K562 (cell line): ENCODE data around the gene DPP4.

ENCODE experiments used
- CHD2 ChIP-seq: IDR thresholded peaks from 2 replicates; pipeline ENCODE4 v1.6.1; 2011; ENCODE audit warnings: low read depth, low read length
- CTCF ChIP-seq, 3 experiments: IDR thresholded peaks in 2 of 3; conservative IDR thresholded peaks in 1 of 3; 2 replicates each; pipeline ENCODE4 v1.5.1; 2011 to 2012; ENCODE audit warnings: low read length in 3 of 3, mild to moderate bottlenecking in 3 of 3, control low read depth in 2 of 3, improper control_type of control experiment in 1 of 3, inconsistent platforms in 1 of 3, low read depth in 1 of 3, mixed read lengths in 1 of 3, moderate library complexity in 1 of 3; ENCODE audit not compliant: insufficient read depth in 2 of 3
- HMG20A ChIP-seq: fragments of 450-650 bp; formaldehyde crosslinking; conservative IDR thresholded peaks from 2 replicates; pipeline ENCODE4 v1.4.0; 2020; ENCODE audit warnings: mild to moderate bottlenecking, mixed read lengths
- HNRNPH1 ChIP-seq: fragments of 200-400 bp; formaldehyde crosslinking; optimal IDR thresholded peaks from 2 replicates; pipeline ENCODE3; 2017; ENCODE audit warnings: low read depth, mild to moderate bottlenecking, low read length, moderate library complexity
- MYC ChIP-seq, 2 experiments: fragments of 250-450 bp in 1 of 2; sonication (Bioruptor Pico) in 1 of 2; IDR thresholded peaks; 2 replicates each; pipeline versions ENCODE4 v1.5.1 to v1.6.1; 2012 to 2021; ENCODE audit warnings: low read depth in 2 of 2, borderline replicate concordance in 1 of 2, improper control_type of control experiment in 1 of 2, low read length in 1 of 2, mild to moderate bottlenecking in 1 of 2, moderate library complexity in 1 of 2
- NFRKB ChIP-seq: fragments of 450-650 bp; IDR thresholded peaks from 2 replicates; pipeline ENCODE4 v1.6.1; 2016; ENCODE audit warnings: low read depth
- POLR2AphosphoS5 ChIP-seq: IDR thresholded peaks from 2 replicates; pipeline ENCODE4 v1.6.1; 2011; ENCODE audit warnings: mild to moderate bottlenecking, low read depth, low read length, moderate library complexity; ENCODE audit not compliant: control insufficient read depth, insufficient read depth
- RAD21 ChIP-seq, 2 experiments: fragments of 250-450 bp in 1 of 2; fragments of 450-650 bp in 1 of 2; sonication (Bioruptor Pico) in 1 of 2; formaldehyde crosslinking in 1 of 2; IDR thresholded peaks in 1 of 2; conservative IDR thresholded peaks in 1 of 2; 2 replicates each; pipeline versions ENCODE4 v1.4.0 to v1.8.0; 2020 to 2022; ENCODE audit warnings: mild to moderate bottlenecking in 2 of 2, moderate library complexity in 1 of 2
- SETDB1 ChIP-seq: IDR thresholded peaks from one replicate; pipeline ENCODE4 v1.6.1; 2012; ENCODE audit warnings: low read length, control low read depth, inconsistent platforms
- THAP12 ChIP-seq: fragments of 250-450 bp; sonication (Bioruptor Pico); IDR thresholded peaks from 2 replicates; pipeline ENCODE4 v1.9.0; 2021; ENCODE audit warnings: mild to moderate bottlenecking, inconsistent platforms
- ZC3H4 ChIP-seq: sonication (generic); formaldehyde crosslinking; IDR thresholded peaks from 2 replicates; pipeline ENCODE4 v1.9.0; 2021; ENCODE audit warnings: missing genetic modification reagents, borderline replicate concordance
- ZHX1 ChIP-seq: fragments of 150-350 bp; conservative IDR thresholded peaks from 2 replicates; pipeline ENCODE4 v1.6.1; 2014; ENCODE audit warnings: low read length
- ZNF274 ChIP-seq: IDR thresholded peaks from 2 replicates; pipeline ENCODE4 v1.6.1; 2011; ENCODE audit warnings: low read depth, mild to moderate bottlenecking, low read length, moderate library complexity, borderline replicate concordance

GRCh38 chr2:161964160-161964559, 109.9 kb downstream of the DPP4 start:
- no peak for TF ChIP-seq CTCF (IDR thresholded peaks at IDR 0.05 in 2 of 3, conservative IDR thresholded peaks at IDR 0.05 in 1 of 3; ENCODE audit: insufficient read depth in 2 of 3, low read depth in 1 of 3, low read length in 3 of 3)
- TF ChIP-seq MYC (IDR thresholded peaks at IDR 0.05; ENCODE audit: low read depth, low read length), result no peak
- TF ChIP-seq MYC (CRISPR knock-in tag; IDR thresholded peaks at IDR 0.05; ENCODE audit: borderline replicate concordance, low read depth), result no peak
- TF ChIP-seq RAD21 (CRISPR knock-in tag; conservative IDR thresholded peaks at IDR 0.05 in 1 of 2, IDR thresholded peaks at IDR 0.05 in 1 of 2), result no peak
- TF ChIP-seq CHD2, result no peak
- TF ChIP-seq THAP12, result no peak
- TF ChIP-seq SETDB1, result no peak
- TF ChIP-seq HNRNPH1, result no peak
- TF ChIP-seq HMG20A, result no peak
- TF ChIP-seq ZNF274, result no peak
- TF ChIP-seq NFRKB, result no peak
- no peak for TF ChIP-seq ZHX1
- TF ChIP-seq ZC3H4, result no peak
- TF ChIP-seq POLR2AphosphoS5, result no peak
